HFFc6 (cell line): Measurements from ENCODE around the gene ORAI2. TPM values are rescaled to one million over a fixed set of nuclear protein-coding genes. Genes with fewer than 3 reads are reported as not detected.
"Not testable (repeated sequence)": the region's sequence is repeated elsewhere in the genome, so short reads cannot be mapped to it uniquely, and the experiment has no call there.

ENCODE experiments used
- DNase-seq: peaks from one replicate; pipeline ENCODE4 v3.0.0-alpha.2; 2018
- H3K27ac Mint-ChIP-seq: 2 replicates; pipeline ENCODE4 v1.8.0; 2020; ENCODE audit warnings: mild to moderate bottlenecking, mixed read lengths
- H3K27me3 Mint-ChIP-seq: 2 replicates; pipeline ENCODE4 v1.8.0; 2021; ENCODE audit warnings: mild to moderate bottlenecking, moderate library complexity, mixed read lengths; ENCODE audit not compliant: insufficient read depth
- H3K36me3 Mint-ChIP-seq: 2 replicates; pipeline ENCODE4 v1.8.0; 2021; ENCODE audit warnings: low read depth, mixed read lengths
- H3K4me1 Mint-ChIP-seq: 2 replicates; pipeline ENCODE4 v1.8.0; 2020; ENCODE audit warnings: low read depth, mixed read lengths
- H3K4me3 Mint-ChIP-seq: 2 replicates; pipeline ENCODE4 v1.8.0; 2020; ENCODE audit warnings: mild to moderate bottlenecking, moderate library complexity, mixed read lengths
- H3K9me3 Mint-ChIP-seq: 2 replicates; pipeline ENCODE4 v1.8.0; 2020; ENCODE audit warnings: mild to moderate bottlenecking, mixed read lengths
- CTCF ChIP-seq: fragments of 200-600 bp; sonication (generic); IDR thresholded peaks from 2 replicates; pipeline ENCODE4 v1.5.0; 2021; ENCODE audit warnings: antibody characterized with exemption, mild to moderate bottlenecking
- total RNA-seq, 6 experiments: library from RNA; stranded (reverse); fragmentation: NEBNext Ultra II Directional; extraction: Animal tissue kit (Norgen Biotek cat#: 25700); gene quantifications; 2 replicates in 1 of 6; 3 replicates in 5 of 6; pipeline ENCODE4 v1.2.3, GENCODE V29; 2021

The ORAI2 gene
- total RNA-seq, 6 experiments from 2014 or later, result 49.4 to 72.5 (median 54.9) TPM

- H3K9me3 Mint-ChIP-seq, result no peaks in the 10 kb centered on the region
- H3K4me1 Mint-ChIP-seq, result peaks cover 16% of the 10 kb centered on the region
- H3K27ac Mint-ChIP-seq, result no peak overlapping the region
- DNase-seq, result no peak
- peaks cover 26% of the 10 kb centered on the region for H3K36me3 Mint-ChIP-seq
- peaks cover 4% of the 10 kb centered on the region; the same call in 1 of the 2 replicates for H3K27me3 Mint-ChIP-seq
- TF ChIP-seq CTCF, result no peak
- H3K4me3 Mint-ChIP-seq, result no peak overlapping the region
These were observed 33.0 kb upstream of the ORAI2 start for GRCh38 chr7:102400360-102400759.

DNA sequence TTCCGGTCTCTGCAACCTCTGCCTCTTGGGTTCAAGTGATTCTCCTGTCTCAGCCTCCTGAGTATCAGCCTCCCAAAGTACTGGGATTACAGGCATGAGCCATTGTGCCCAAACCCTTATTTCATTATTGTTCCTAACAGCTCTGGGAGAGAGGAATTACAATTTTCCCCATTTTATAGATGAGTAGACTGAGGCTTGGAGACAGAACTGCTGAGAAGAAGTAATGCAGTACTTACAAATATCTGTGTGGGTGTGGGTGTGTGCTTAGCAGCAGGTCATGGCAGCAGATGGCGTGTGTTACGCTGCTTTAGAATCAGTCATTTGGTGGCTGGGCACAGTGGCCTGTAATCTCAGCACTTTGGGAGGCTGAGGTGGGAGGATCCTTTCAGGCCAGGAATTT lies 29.8 kb upstream of the ORAI2 start:
- H3K9me3 Mint-ChIP-seq, result no peaks in the 10 kb centered on the region
- no peaks in the 10 kb centered on the region for H3K27me3 Mint-ChIP-seq
- no peak for TF ChIP-seq CTCF
- peak overlapping the region; percentile 56 for H3K27ac Mint-ChIP-seq
- H3K36me3 Mint-ChIP-seq, result peaks cover 35% of the 10 kb centered on the region
- no peak overlapping the region for H3K4me3 Mint-ChIP-seq
- no peak for DNase-seq
- H3K4me1 Mint-ChIP-seq, result no peaks in the 10 kb centered on the region

DNA sequence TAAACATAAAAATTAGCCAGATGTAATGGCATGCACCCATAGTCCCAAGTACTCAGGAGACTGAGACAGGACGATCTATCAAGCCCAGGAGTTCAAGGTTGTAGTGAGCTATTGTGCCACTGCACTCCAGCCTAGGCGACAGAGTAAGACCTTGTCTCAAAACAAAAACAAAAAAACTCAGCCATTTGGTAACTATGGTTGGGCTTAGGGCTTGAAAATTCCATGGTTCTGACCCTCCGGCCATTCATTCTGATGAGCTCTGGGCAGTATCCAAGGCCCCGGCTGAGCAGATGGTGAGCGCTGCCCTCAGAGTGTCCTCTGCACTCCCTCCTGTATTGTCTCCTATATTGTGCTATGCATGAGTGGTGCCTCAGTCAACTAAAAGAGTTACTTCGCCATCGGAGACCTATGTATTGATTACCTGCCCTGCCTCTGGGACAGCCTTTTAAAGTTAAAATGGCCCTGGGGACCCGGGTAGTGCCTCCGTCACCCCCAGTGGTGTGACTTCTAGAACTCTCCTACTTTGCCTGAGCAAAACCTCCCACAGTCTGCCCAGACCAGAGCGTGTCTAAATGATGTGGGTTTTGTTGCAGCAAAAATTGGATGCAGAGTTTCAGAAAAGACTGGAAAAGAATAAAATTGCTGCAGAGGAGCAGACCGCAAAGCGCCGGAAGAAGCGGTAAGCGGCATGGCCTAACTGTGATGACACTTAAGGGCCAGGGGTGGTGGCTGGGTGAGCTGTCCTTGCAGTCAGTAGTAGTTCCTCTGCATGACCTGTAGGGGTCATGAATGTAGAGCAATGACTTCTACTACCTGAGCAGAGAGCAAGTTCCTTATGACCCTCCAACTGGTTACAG lies 29.1 kb upstream of the ORAI2 start:
- H3K4me1 Mint-ChIP-seq, result no peaks in the 10 kb centered on the region
- peak; percentile 79 for TF ChIP-seq CTCF
- H3K27me3 Mint-ChIP-seq, result no peaks in the 10 kb centered on the region
- H3K4me3 Mint-ChIP-seq, result no peak overlapping the region
- peak overlapping the region; percentile 56 for H3K27ac Mint-ChIP-seq
- peak; percentile 44 for DNase-seq
- no peaks in the 10 kb centered on the region for H3K9me3 Mint-ChIP-seq
- peaks cover 37% of the 10 kb centered on the region for H3K36me3 Mint-ChIP-seq

GRCh38 chr7:102404862-102405188 lies 28.6 kb upstream of the ORAI2 start:
- H3K36me3 Mint-ChIP-seq, result peaks cover 40% of the 10 kb centered on the region
- not testable (repeated sequence) for H3K4me3 Mint-ChIP-seq, H3K4me1 Mint-ChIP-seq, H3K9me3 Mint-ChIP-seq, DNase-seq, H3K27ac Mint-ChIP-seq, H3K27me3 Mint-ChIP-seq
- TF ChIP-seq CTCF, result peak; percentile 58; the same call in 1 of the 2 replicates

DNA sequence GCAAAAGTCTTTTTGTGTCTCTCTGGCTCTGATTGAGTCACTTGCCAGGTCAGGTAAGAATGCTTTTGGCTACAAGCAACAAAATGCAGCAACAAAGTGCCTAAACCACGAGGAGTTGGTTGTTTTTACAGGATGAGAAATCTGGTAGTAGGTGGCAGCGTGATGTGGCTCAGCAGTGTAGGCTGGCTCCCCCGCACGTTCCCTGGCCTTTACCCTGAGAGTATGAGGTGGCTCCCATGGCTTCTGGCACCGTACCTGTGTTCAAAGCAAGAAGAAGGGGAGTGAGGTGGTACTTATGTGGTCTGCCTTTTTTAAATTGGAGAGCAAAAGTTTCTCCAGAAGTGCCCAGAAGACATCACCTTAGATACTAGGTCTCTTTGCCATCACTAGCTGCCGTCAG lies 25.5 kb upstream of the ORAI2 start:
- no peak for TF ChIP-seq CTCF
- no peaks in the 10 kb centered on the region for H3K9me3 Mint-ChIP-seq
- peaks cover 42% of the 10 kb centered on the region for H3K36me3 Mint-ChIP-seq
- H3K4me3 Mint-ChIP-seq, result no peak overlapping the region
- H3K27me3 Mint-ChIP-seq, result no peaks in the 10 kb centered on the region
- DNase-seq, result no peak
- H3K27ac Mint-ChIP-seq, result no peak overlapping the region
- no peaks in the 10 kb centered on the region for H3K4me1 Mint-ChIP-seq

- H3K4me1 Mint-ChIP-seq, H3K4me3 Mint-ChIP-seq, H3K27ac Mint-ChIP-seq, H3K27me3 Mint-ChIP-seq, H3K9me3 Mint-ChIP-seq, DNase-seq: not testable (repeated sequence)
- H3K36me3 Mint-ChIP-seq, result peaks cover 38% of the 10 kb centered on the region
These were observed 24.8 kb upstream of the ORAI2 start for GRCh38 chr7:102408530-102408929.
